IMR-90 (cell line): ENCODE data around the gene RRAGD.

Source experiments
- CTCF ChIP-seq: conservative IDR thresholded peaks from 2 replicates; pipeline ENCODE4 v1.5.1; 2012; ENCODE audit warnings: mild to moderate bottlenecking, low read depth, low read length, improper control_type of control experiment
- ELK1 ChIP-seq: fragments of 150-350 bp; IDR thresholded peaks from 2 replicates; pipeline ENCODE4 v1.6.1; 2016; ENCODE audit warnings: low read depth, mild to moderate bottlenecking, low read length, moderate library complexity, borderline replicate concordance
- MAFK ChIP-seq: IDR thresholded peaks from 2 replicates; pipeline ENCODE4 v1.6.1; 2012; ENCODE audit warnings: low read depth, low read length, improper control_type of control experiment
- NFE2L2 ChIP-seq: fragments of 150-350 bp; IDR thresholded peaks from 2 replicates; pipeline ENCODE4 v1.6.1; 2016; ENCODE audit warnings: low read depth, mild to moderate bottlenecking, low read length
- POLR2A ChIP-seq: IDR thresholded peaks from 2 replicates; pipeline ENCODE4 v1.6.1; 2012; ENCODE audit warnings: mild to moderate bottlenecking, low read depth, low read length
- RAD21 ChIP-seq: IDR thresholded peaks from 2 replicates; pipeline ENCODE4 v1.6.1; 2012; ENCODE audit warnings: low read length, improper control_type of control experiment
- RCOR1 ChIP-seq: IDR thresholded peaks from 2 replicates; pipeline ENCODE4 v1.6.1; 2012; ENCODE audit warnings: mild to moderate bottlenecking, low read length, improper control_type of control experiment; ENCODE audit not compliant: insufficient replicate concordance
- RFX5 ChIP-seq: IDR thresholded peaks from 2 replicates; pipeline ENCODE4 v1.8.0; 2012; ENCODE audit warnings: low read depth, mild to moderate bottlenecking, low read length, moderate library complexity
- SMC3 ChIP-seq: fragments of 150-350 bp; IDR thresholded peaks from 2 replicates; pipeline ENCODE4 v1.6.1; 2016; ENCODE audit warnings: low read depth, mild to moderate bottlenecking, antibody characterized with exemption, low read length, moderate library complexity
- TF ChIP-seq, protein P1 (sequence below): fragments of 150-350 bp; IDR thresholded peaks from 2 replicates; pipeline ENCODE4 v1.6.1; 2017; ENCODE audit warnings: mild to moderate bottlenecking, antibody characterized with exemption, low read length, low read depth

DNA sequence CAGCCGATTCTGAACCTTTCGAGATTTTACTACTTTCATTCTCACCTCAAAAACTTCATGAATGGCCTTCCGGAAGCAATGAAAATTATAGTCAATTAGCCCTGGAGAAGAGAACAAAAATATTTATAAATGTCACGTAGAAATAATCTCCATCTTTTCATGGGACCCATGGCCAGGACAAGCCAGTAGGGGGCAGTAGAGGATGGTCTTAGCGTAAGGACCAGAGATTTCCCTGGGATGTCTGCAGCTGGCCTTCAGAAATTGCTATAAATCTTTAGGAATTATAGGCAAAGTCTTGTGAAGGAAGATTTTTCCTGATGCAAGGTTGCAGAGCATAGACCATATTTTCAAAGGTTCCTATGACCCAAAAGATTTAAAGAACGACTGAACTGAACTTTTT lies 44.0 kb downstream of the RRAGD start:
- TF ChIP-seq POLR2A (no peak), CTCF (peak; percentile 80), SMC3 (peak; percentile 37), RCOR1 (no peak), RAD21 (peak; percentile 54), MAFK (no peak), RFX5 (no peak), ELK1 (no peak), NFE2L2 (no peak)
- TF ChIP-seq, protein P1, sequence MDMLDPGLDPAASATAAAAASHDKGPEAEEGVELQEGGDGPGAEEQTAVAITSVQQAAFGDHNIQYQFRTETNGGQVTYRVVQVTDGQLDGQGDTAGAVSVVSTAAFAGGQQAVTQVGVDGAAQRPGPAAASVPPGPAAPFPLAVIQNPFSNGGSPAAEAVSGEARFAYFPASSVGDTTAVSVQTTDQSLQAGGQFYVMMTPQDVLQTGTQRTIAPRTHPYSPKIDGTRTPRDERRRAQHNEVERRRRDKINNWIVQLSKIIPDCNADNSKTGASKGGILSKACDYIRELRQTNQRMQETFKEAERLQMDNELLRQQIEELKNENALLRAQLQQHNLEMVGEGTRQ = no peak
